CD14-positive monocyte (primary cell): ENCODE data around the gene GKN1. TPM values are rescaled to one million over a fixed set of nuclear protein-coding genes. Genes with fewer than 3 reads are reported as not detected.

Experiments used
- DNase-seq, 3 donors: peaks; one replicate each; pipeline ENCODE4 v3.0.0-alpha.2; 2011 to 2022
- H2AFZ ChIP-seq: 2 replicates; pipeline ENCODE4 v1.6.0; 2012; ENCODE audit warnings: mild to moderate bottlenecking, low read depth, low read length, inconsistent platforms; ENCODE audit not compliant: insufficient read depth, poor library complexity, severe bottlenecking
- H3K27ac ChIP-seq, 2 donors: 1 replicate in 1 of 2; 2 replicates in 1 of 2; pipeline ENCODE4 v1.5.1; 2012 to 2013; ENCODE audit warnings: low read length in 2 of 2, control low read depth in 1 of 2, inconsistent platforms in 1 of 2, low read depth in 1 of 2, mild to moderate bottlenecking in 1 of 2
- H3K27me3 ChIP-seq, 2 donors: one replicate each; pipeline versions ENCODE4 v1.6.0 to v1.6.1; 2011 to 2013; ENCODE audit warnings: low read length in 2 of 2; ENCODE audit not compliant: control insufficient read depth in 2 of 2, insufficient read depth in 2 of 2
- H3K36me3 ChIP-seq, 2 donors: replicated peaks in 1 of 2; 1 replicate in 1 of 2; 2 replicates in 1 of 2; pipeline versions ENCODE4 v1.5.1 to v1.6.1; 2012 to 2013; ENCODE audit warnings: low read length in 2 of 2, control low read depth in 1 of 2, inconsistent platforms in 1 of 2, mild to moderate bottlenecking in 1 of 2; ENCODE audit not compliant: insufficient read depth in 2 of 2, control insufficient read depth in 1 of 2
- H3K4me1 ChIP-seq, 2 donors: 1 replicate in 1 of 2; 2 replicates in 1 of 2; pipeline versions ENCODE4 v1.5.1 to v1.6.1; 2012 to 2013; ENCODE audit warnings: low read length in 2 of 2, control low read depth in 1 of 2, inconsistent platforms in 1 of 2, mild to moderate bottlenecking in 1 of 2, moderate library complexity in 1 of 2; ENCODE audit not compliant: insufficient read depth in 2 of 2, control insufficient read depth in 1 of 2
- H3K4me2 ChIP-seq: replicated peaks from 2 replicates; pipeline ENCODE3; 2012; ENCODE audit warnings: low read length, moderate library complexity, mild to moderate bottlenecking; ENCODE audit not compliant: poor library complexity, severe bottlenecking; ENCODE audit errors: extremely low read depth
- H3K4me3 ChIP-seq, 3 experiments: fragments of 200-600 bp in 1 of 3; sonication (generic) in 1 of 3; replicated peaks in 1 of 3; 1 replicate in 2 of 3; 2 replicates in 1 of 3; pipeline ENCODE4 v1.5.1; 2011 to 2013; ENCODE audit warnings: low read length in 3 of 3, mild to moderate bottlenecking in 3 of 3, control low read depth in 2 of 3, low read depth in 2 of 3, inconsistent platforms in 1 of 3, moderate library complexity in 1 of 3
- H3K79me2 ChIP-seq: 2 replicates; pipeline ENCODE4 v1.6.0; 2012; ENCODE audit warnings: mild to moderate bottlenecking, control low read depth, inconsistent platforms, low read length, moderate library complexity; ENCODE audit not compliant: insufficient read depth
- H3K9ac ChIP-seq: 2 replicates; pipeline ENCODE4 v1.6.0; 2017; ENCODE audit warnings: low read length, mild to moderate bottlenecking; ENCODE audit not compliant: insufficient read depth, poor library complexity, severe bottlenecking
- H3K9me3 ChIP-seq, 2 donors: replicated peaks in 1 of 2; 1 replicate in 1 of 2; 2 replicates in 1 of 2; pipeline versions ENCODE4 v1.5.1 to v1.6.1; 2012 to 2013; ENCODE audit warnings: low read length in 2 of 2, control low read depth in 1 of 2; ENCODE audit not compliant: control insufficient read depth in 1 of 2, insufficient read depth in 1 of 2
- H4K20me1 ChIP-seq: 2 replicates; pipeline ENCODE4 v1.6.0; 2012; ENCODE audit warnings: mild to moderate bottlenecking, low read length, control low read depth, moderate library complexity; ENCODE audit not compliant: insufficient read depth
- H3K27ac Mint-ChIP-seq, 7 donors: one replicate each; pipeline ENCODE4 v1.8.0; 2020; ENCODE audit warnings: mild to moderate bottlenecking in 7 of 7, mixed read lengths in 7 of 7, moderate library complexity in 6 of 7, inconsistent platforms in 2 of 7
- H3K27me3 Mint-ChIP-seq, 3 donors: one replicate each; pipeline ENCODE4 v1.8.0; 2021 to 2022; ENCODE audit warnings: low read depth in 3 of 3, mild to moderate bottlenecking in 3 of 3, mixed read lengths in 3 of 3, moderate library complexity in 3 of 3, inconsistent platforms in 1 of 3
- H3K36me3 Mint-ChIP-seq, 2 donors: one replicate each; pipeline ENCODE4 v1.8.0; 2020; ENCODE audit warnings: mixed read lengths in 2 of 2, inconsistent platforms in 1 of 2, mild to moderate bottlenecking in 1 of 2
- H3K4me1 Mint-ChIP-seq: one replicate; pipeline ENCODE4 v1.8.0; 2020; ENCODE audit warnings: mild to moderate bottlenecking, mixed read lengths
- H3K4me3 Mint-ChIP-seq, 2 donors: one replicate each; pipeline ENCODE4 v1.8.0; 2020; ENCODE audit warnings: mild to moderate bottlenecking in 2 of 2, mixed read lengths in 2 of 2, moderate library complexity in 1 of 2
- H3K9me3 Mint-ChIP-seq, 7 donors: one replicate each; pipeline ENCODE4 v1.8.0; 2020 to 2022; ENCODE audit warnings: mixed read lengths in 7 of 7, mild to moderate bottlenecking in 6 of 7, moderate library complexity in 6 of 7, inconsistent platforms in 2 of 7
- CTCF ChIP-seq: fragments of 200-600 bp; IDR thresholded peaks from one replicate; pipeline ENCODE4 v1.8.0; 2022; ENCODE audit warnings: antibody characterized with exemption, mild to moderate bottlenecking
- WGBS: methylation state at CpG from one replicate; pipeline ENCODE4 v1.1.5; 2013; ENCODE audit warnings: missing lambda C conversion rate; ENCODE audit not compliant: insufficient coverage; 5-methylcytosine and 5-hydroxymethylcytosine counted together
- intact Hi-C, 2 donors: fragments of 100-400 bp; cut with micrococcal nuclease; formaldehyde crosslinking; loops; one replicate each; pipeline versions ENCODE4 v1.15.0 to v1.15.1; 2023
- polyA plus RNA-seq, 3 donors: library from polyadenylated mRNA; depleted of rRNA in 1 of 3; unstranded in 2 of 3; stranded (reverse) in 1 of 3; fragments of 300-500 nt in 2 of 3; fragments of >200 nt in 1 of 3; fragmentation: Illumina TruSeq in 2 of 3; gene quantifications; 1 replicate in 2 of 3; 2 replicates in 1 of 3; pipeline ENCODE4 v1.2.3, GENCODE V29; 2012 to 2021

The GKN1 gene
- polyA plus RNA-seq, 3 donors: not detected

GRCh38 chr2:69020496-69021426 lies 46.3 kb downstream of the GKN1 start:
- Histone ChIP-seq H3K4me2 (no peak overlapping the region), H3K36me3 (no peaks in the 10 kb centered on the region), H3K79me2 (no peaks in the 10 kb centered on the region), H3K4me3 (no peak overlapping the region), H3K9ac (no peak overlapping the region), H3K4me1 (no peaks in the 10 kb centered on the region), H2AFZ (no peak overlapping the region), H3K9me3 (no peaks in the 10 kb centered on the region), H4K20me1 (no peaks in the 10 kb centered on the region), H3K27me3 (peaks cover 32 to 39% of the 10 kb centered on the region in 2 donors), H3K27ac (no peak overlapping the region)
- Mint-ChIP-seq H3K4me1 (no peaks in the 10 kb centered on the region), H3K4me3 (no peak overlapping the region), H3K36me3 (no peaks in the 10 kb centered on the region), H3K27ac (no peak overlapping the region), H3K9me3 (no peaks in the 10 kb centered on the region), H3K27me3 (peaks cover 26 to 29% (median 29%) of the 10 kb centered on the region in 3 donors)
- DNase-seq: no peak
- intact Hi-C loops: no loop called here
- TF ChIP-seq CTCF: no peak
- WGBS: 100% methylated on average over 2 of the region's 8 CpGs

GRCh38 chr2:69021727-69022126 lies 47.3 kb downstream of the GKN1 start:
- Mint-ChIP-seq H3K27ac (no peak overlapping the region), H3K36me3 (no peaks in the 10 kb centered on the region), H3K27me3 (peaks cover 24 to 26% (median 26%) of the 10 kb centered on the region in 3 donors), H3K4me1 (no peaks in the 10 kb centered on the region), H3K4me3 (no peak overlapping the region), H3K9me3 (no peaks in the 10 kb centered on the region)
- intact Hi-C loops: no loop called here
- Histone ChIP-seq H3K9ac (no peak overlapping the region), H3K27me3 (peaks cover 27 to 29% of the 10 kb centered on the region in 2 donors), H3K36me3 (no peaks in the 10 kb centered on the region), H3K4me1 (no peaks in the 10 kb centered on the region), H3K4me3 (no peak overlapping the region), H3K79me2 (no peaks in the 10 kb centered on the region), H2AFZ (no peak overlapping the region), H3K4me2 (no peak overlapping the region), H3K27ac (no peak overlapping the region), H3K9me3 (no peaks in the 10 kb centered on the region), H4K20me1 (no peaks in the 10 kb centered on the region)
- no CpG with 5 or more reads among the region's 4 CpGs for WGBS
- TF ChIP-seq CTCF: no peak
- no peak for DNase-seq
